NCI-H460 (cell line): Measurements from ENCODE around the gene OR6S1. TPM values are rescaled to one million over a fixed set of nuclear protein-coding genes. Genes with fewer than 3 reads are reported as not detected.
"Not testable (repeated sequence)": the region's sequence is repeated elsewhere in the genome, so short reads cannot be mapped to it uniquely, and the experiment has no call there.

Source experiments
- DNase-seq: peaks from one replicate; pipeline ENCODE4 v3.0.0-alpha.2; 2016; ENCODE audit warnings: low read depth; ENCODE audit errors: extremely low read depth
- total RNA-seq: library from RNA; depleted of rRNA; stranded (reverse); fragments of >200 nt; shearing (Covaris generic); gene quantifications from 2 replicates; pipeline ENCODE4 v1.2.3, GENCODE V29; 2014

Gene OR6S1
- total RNA-seq, 1 experiment from 2014 or later: not detected

DNA sequence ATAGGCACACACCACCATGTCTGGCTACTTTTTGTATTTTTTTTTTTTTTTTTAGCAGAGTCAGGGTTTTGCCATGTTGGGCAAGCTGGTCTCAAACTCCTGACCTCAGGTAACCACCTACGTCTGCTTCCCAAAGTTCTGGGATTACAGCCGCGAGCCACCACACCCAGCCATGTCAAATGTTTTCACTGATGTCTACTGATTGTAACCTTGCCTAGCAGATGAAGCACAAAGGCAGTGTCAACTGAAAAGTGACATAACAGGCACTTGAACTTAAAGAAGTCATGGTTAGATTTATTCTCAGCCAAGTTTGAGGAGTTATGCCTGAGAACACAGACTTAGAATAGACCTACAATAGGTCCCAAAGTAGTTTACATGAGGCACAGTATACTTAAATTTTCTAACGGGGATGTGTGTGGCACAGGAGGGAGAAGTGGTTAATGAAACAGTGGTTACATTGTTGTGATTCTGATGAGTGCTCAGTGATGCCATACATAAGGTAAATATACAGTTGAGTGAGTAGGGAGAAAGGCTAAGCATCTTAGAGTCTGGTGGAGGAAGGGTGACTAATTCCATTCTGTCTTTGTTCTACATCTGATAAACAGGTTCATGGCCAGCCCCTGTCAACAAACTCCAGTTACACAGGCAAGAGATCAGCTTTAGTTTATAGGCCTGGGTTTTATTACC is 30.2 kb upstream of the OR6S1 start:
- no peak for DNase-seq

- DNase-seq: no peak
Measured at GRCh38 chr14:20668969-20669368, 27.5 kb upstream of the OR6S1 start.

- DNase-seq: no peak
Measured at GRCh38 chr14:20667957-20668356, 26.5 kb upstream of the OR6S1 start.

DNA sequence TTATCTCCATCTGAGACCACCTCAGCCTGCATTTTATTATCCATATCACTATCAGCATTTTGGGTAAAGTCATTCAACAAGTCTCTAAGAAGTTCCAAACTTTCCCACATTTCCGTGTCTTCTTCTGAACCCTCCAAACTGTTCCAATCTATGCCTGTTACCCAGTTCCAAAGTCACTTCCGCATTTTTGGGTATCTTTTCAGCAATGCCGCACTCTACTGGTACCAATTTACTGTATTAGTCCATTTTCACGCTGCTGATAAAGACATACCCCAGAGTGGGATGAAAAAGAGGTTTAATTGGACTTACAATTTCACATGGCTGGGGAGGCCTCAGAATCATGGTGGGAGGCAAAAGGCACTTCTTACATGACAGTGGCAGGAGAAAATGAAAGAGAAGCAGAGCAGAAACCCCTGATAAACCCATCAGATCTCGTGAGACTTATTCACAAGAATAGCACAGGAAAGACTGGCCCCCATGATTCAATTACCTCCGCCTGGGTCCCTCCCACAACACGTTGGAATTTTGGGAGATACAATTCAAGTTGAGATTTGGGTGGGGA is 25.0 kb upstream of the OR6S1 start:
- not testable (repeated sequence) for DNase-seq

DNA sequence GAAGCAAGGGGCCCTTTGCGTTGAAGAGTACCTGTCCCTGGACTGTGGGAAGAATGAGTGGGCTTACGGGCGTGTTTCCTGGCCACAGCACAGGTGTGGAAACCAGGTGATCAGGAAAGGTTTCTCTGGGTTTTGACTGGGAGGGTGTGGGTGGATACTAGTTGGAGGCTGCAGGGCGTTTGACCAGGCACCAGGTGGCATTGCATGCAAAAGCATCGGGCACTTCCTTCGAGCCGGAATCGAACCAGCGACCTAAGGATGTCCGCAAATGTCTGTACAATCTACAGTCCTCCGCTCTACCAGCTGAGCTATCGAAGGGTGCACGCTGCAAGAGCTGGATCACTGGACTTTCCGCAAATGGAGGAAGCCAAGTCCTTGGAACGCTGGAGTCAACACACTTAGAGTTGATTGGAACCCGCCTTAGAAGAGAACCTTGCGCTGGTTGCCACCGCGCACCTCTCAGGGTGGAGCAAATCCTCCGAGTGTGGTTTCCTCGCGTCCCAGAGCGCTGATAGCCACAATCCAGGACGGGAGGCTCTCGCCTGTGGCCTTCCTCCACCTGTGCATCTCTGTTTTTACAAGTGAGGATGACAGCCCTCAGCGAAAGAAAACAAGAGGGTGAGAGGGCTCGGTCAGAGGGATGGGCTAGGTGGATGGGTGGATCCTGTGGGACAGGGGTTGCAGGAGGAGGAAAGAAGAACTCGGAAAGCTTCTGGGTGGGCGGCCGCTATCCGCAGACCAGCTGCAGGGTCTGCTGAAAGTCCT is 21.7 kb upstream of the OR6S1 start:
- DNase-seq: peak; percentile 91

- DNase-seq: no peak
Measured at GRCh38 chr14:20661197-20661596, 19.7 kb upstream of the OR6S1 start.

GRCh38 chr14:20659813-20660395 is 18.4 kb upstream of the OR6S1 start:
- DNase-seq: no peak

GRCh38 chr14:20659336-20659735 is 17.8 kb upstream of the OR6S1 start:
- no peak for DNase-seq

DNA sequence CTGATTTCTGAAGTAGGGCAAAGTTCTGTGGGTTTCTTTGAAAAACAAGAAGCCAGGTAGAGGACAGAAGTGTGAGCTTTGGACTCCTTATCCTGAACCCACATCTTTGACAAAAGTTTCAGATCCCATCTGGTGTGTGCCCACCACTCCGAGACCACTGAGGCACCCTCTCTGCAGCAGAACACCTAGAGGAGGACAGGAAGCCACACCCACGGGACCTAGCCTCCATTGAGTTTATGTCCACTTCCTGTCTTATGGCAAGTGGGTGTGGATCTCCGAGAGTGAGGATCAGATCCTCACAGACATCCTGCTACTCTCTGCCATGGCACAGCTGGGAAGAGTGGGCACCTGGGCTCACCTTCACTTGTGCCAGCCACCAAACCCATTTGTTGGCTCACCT is 16.8 kb upstream of the OR6S1 start:
- DNase-seq: no peak

DNA sequence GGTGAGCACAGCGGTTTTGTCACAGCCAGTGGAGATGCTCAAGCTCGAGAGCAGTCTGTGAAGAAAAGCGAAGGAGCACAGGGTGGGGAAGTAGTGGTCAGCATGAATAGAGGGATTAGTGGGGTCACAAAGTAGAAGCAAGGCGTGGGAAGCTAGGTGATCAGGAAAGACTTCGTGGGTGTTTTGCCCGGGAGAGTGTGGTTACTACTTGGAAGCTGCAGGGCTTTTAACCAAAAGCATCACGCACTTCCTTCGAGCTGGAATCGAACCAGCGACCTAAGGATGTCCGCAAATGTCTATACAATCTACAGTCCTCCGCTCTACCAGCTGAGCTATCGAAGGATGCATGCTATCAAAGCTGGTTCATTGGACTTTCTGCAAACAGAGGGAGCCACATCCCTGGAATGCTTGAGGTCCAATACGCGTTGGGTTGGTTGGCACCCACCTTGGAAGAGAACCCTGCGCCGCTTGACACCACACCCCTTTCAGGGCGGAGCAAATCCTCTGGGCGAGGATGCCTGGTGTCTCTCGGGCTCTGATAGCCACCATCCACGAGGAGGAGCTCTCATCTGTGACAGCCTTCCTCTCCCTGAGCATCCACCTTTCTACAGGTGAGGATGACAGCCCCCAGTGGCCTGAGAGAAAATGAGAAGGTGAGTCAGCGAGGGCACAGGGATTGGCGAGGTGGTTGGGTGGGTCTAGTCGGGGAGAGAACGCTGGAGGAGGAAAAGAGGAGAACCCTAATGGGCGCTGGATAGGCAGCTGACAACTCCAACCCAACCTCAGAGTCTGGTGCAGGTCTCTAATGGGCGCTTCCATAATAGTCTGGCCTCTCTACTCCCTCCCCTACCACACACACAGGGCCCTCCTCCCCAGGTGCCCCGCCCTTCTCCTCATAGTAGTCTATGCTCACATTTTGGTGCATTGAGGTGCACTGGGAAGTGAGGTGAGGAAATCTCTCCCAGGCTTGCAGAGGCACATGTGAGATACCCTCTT is 16.0 kb upstream of the OR6S1 start:
- no peak for DNase-seq

GRCh38 chr14:20656274-20656673 is 14.8 kb upstream of the OR6S1 start:
- DNase-seq: no peak

DNA sequence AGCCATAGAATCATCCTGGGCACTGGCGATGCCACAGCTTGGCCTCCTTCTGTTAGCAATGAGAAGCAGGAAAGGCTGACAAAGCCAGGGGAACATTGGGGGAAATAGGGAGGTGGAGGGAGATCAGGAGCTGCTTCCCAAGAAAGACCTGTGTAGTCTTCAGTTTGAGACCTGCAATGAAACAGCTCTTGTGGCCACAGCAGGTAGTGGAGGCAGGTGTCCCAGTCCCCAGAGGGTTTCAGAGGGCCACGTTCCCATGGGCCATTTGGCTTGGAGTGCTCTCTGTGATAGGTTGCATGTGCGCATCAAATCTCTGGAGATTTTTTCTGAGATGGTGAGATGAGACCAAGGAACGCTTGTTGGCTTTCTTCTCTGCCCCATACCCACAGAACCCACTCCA is 14.4 kb upstream of the OR6S1 start:
- DNase-seq: no peak

- peak; percentile 75 for DNase-seq
Measured at GRCh38 chr14:20652996-20653975, 11.8 kb upstream of the OR6S1 start.

DNA sequence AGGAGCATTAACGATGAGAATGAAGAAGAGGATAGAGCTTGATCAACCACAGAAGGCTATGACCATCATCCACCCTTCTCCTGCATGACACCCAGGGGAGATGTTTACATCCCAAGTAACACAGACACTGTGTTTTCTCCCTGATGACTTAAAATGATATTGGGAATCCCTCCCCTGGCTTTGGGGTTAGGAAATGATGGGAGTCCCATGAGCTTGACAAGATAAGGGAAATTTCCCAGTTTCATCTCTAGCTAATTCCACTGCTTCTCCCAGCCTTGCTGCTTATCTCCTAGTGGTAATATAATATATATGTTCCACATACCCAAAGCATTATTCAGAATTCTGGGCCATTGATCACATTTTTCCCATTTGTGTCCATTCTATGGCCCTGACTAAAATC is 4.0 kb upstream of the OR6S1 start:
- no peak for DNase-seq

- DNase-seq: no peak
Measured at GRCh38 chr14:20644520-20644919, 3.0 kb upstream of the OR6S1 start.

DNA sequence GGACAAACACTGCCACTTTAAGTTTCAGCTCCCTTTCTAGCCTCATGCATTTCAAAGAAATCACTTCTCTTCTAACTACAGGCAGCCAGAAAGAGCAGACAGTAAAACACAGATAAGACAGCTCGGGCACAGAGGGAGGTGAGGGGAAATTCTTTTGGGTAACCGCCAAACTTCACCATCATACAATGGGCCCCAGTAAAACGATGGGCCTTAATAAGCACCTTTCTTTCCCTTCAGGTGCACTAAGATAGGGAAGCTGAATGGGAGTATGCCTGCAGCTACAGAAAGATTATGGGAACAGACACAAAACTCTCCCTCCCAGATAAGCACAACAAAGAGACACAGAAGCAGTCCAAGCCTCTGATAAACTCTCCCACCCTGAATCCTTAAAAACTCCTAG is 1.3 kb upstream of the OR6S1 start:
- DNase-seq: not testable (repeated sequence)

GRCh38 chr14:20642182-20642581 is 691 bp upstream of the OR6S1 start:
- no peak for DNase-seq

GRCh38 chr14:20632831-20633691 is 8.4 kb downstream of the OR6S1 start:
- DNase-seq: peak; percentile 91
